Measurements from ENCODE around the gene SLC26A3.

DNA sequence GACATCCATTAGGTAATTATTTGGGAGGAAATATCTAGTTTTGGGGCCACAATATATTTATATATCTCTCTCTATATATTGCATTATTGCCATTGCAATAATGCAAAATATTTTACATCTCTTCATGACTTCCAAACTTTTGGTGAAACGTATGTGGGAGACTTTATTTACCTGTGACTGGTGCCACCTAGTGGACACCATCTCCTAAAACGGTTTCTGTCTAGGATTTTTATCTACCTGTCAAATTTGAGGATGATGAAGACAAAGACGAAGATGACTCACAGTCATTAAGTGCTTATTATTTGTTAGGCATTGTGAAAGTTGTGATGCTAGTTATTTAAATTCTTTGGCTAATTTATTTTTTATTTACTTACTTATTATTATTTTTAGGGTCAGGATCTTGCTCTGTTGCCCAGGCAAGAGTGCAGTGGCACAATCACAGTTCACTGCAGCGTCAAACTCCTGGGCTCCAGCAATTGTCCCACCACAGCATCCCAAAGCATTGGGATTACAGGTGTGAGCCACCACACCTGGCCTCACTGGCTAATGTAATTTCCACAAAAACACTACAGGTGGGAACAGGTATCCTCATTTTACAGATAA lies 77.8 kb downstream of the SLC26A3 start:
- TF ChIP-seq CTCF (IDR thresholded peaks at IDR 0.05; ENCODE audit: low read length) = peak; percentile 80
- TF ChIP-seq EZH2 (optimal IDR thresholded peaks at IDR 0.05; ENCODE audit: low read depth, low read length) = no peak
- no peak for TF ChIP-seq EZH2phosphoT487 (IDR thresholded peaks at IDR 0.05; ENCODE audit: low read length)
